ENCODE measurements around the gene OR1L8.

OR1L8 gene

GRCh38 chr9:122519376-122519775, 63.8 kb downstream of the OR1L8 start:
- TF ChIP-seq CTCF (IDR thresholded peaks at IDR 0.05; ENCODE audit: control insufficient read depth, insufficient read depth, low read depth, low read length, missing control alignments): no peak
- DNase-seq (ENCODE audit: low read depth): no peak
- H3K4me3 ChIP-seq (ENCODE audit: control insufficient read depth, low read depth, low read length): no peak overlapping the region

GRCh38 chr9:122518841-122519240, 64.3 kb downstream of the OR1L8 start, which contains the start of gene OR1J4:
Gene OR1J4 (plus strand): TSS chr9:122519141. CDS start chr9:122519141, 0 bp downstream.
- DNase-seq (ENCODE audit: low read depth): no peak
- no peak for TF ChIP-seq CTCF (IDR thresholded peaks at IDR 0.05; ENCODE audit: control insufficient read depth, insufficient read depth, low read depth, low read length, missing control alignments)
- H3K4me3 ChIP-seq (ENCODE audit: control insufficient read depth, low read depth, low read length): no peak within 1 kb of the TSS

GRCh38 chr9:122518226-122518625, 65.0 kb downstream of the OR1L8 start:
- no peak overlapping the region for H3K4me3 ChIP-seq (ENCODE audit: control insufficient read depth, low read depth, low read length)
- DNase-seq (ENCODE audit: low read depth): no peak
- no peak for TF ChIP-seq CTCF (IDR thresholded peaks at IDR 0.05; ENCODE audit: control insufficient read depth, insufficient read depth, low read depth, low read length, missing control alignments)

Data from AG09309 (cell line).